HCT116 (cell line): ENCODE results near the gene EVA1A. TPM values are rescaled to one million over a fixed set of nuclear protein-coding genes. Genes with fewer than 3 reads are reported as not detected.

Source experiments
- ATAC-seq: fragments of 200-7000 bp; cut with Tn5 transposase; 2 replicates; pipeline ENCODE4 v1.9.1; 2020; ENCODE audit warnings: mild to moderate bottlenecking, moderate library complexity
- BruUV-seq: library from RNA; stranded (reverse); fragments of 400-500 nt; replicated peaks from 2 replicates; lab custom pipeline; 2021; lab: Mats Ljungman, UMichigan
- CTCF ChIA-PET: fragments of 300-600 bp; sonication (Branson Sonifier 250); formaldehyde crosslinking; loops from one replicate; lab custom pipeline; 2021; ENCODE audit warnings: antibody characterized with exemption; lab: Charles Lee
- POLR2A ChIA-PET: fragments of 300-600, 350-600 bp; sonication (Branson Sonifier 250); formaldehyde crosslinking; loops from one replicate; lab custom pipeline; 2021; ENCODE audit warnings: antibody characterized with exemption; lab: Charles Lee
- RAD21 ChIA-PET, 2 experiments: fragments of 300-600 bp; sonication (Branson Sonifier 250); formaldehyde crosslinking; loops; one replicate each; lab custom pipeline; 2023; ENCODE audit warnings: low total read pairs in 2 of 2; ENCODE audit not compliant: uncharacterized antibody in 2 of 2, unreplicated experiment in 2 of 2, low non-redundant PET in 1 of 2; lab: Charles Lee
- DNase-seq: peaks from one replicate; pipeline ENCODE4 v3.0.0-alpha.2; 2010; ENCODE audit warnings: low read depth, low spot score
- H2AFZ ChIP-seq: fragments of 200-600 bp; shearing (Covaris generic), sonication (generic); 2 replicates; pipeline ENCODE4 v1.6.1; 2017; ENCODE audit warnings: low read depth, mixed run types, mixed read lengths, antibody characterized with exemption, low read length; ENCODE audit not compliant: poor library complexity, severe bottlenecking
- H3K27ac ChIP-seq: 2 replicates; pipeline ENCODE4 v1.5.1; 2012; ENCODE audit warnings: low read depth, low read length
- H3K27me3 ChIP-seq: fragments of 200-600 bp; sonication (generic); 2 replicates; pipeline ENCODE4 v1.6.1; 2016; ENCODE audit warnings: mixed run types, low read length, mixed read lengths; ENCODE audit not compliant: insufficient read depth
- H3K36me3 ChIP-seq, 2 experiments: fragments of 200-500 bp in 1 of 2; fragments of 200-600 bp in 1 of 2; sonication (Bioruptor generic) in 1 of 2; sonication (generic) in 1 of 2; 2 replicates each; pipeline versions ENCODE4 v1.5.1 to v1.6.1; 2014 to 2016; ENCODE audit warnings: low read length in 2 of 2, inconsistent platforms in 1 of 2, mixed read lengths in 1 of 2, mixed run types in 1 of 2; ENCODE audit not compliant: insufficient read depth in 2 of 2, control insufficient read depth in 1 of 2
- H3K4me1 ChIP-seq, 2 experiments: fragments of 200-600 bp in 1 of 2; sonication (generic) in 1 of 2; 2 replicates each; pipeline versions ENCODE4 v1.5.1 to v1.6.1; 2012 to 2017; ENCODE audit warnings: low read length in 2 of 2, inconsistent platforms in 1 of 2, mild to moderate bottlenecking in 1 of 2, mixed read lengths in 1 of 2, mixed run types in 1 of 2, moderate library complexity in 1 of 2; ENCODE audit not compliant: insufficient read depth in 2 of 2, control insufficient read depth in 1 of 2
- H3K4me2 ChIP-seq: fragments of 200-600 bp; sonication (generic); 2 replicates; pipeline ENCODE4 v1.6.1; 2017; ENCODE audit warnings: mixed run types, low read length, mixed read lengths
- H3K4me3 ChIP-seq, 2 experiments: fragments of 200-600 bp in 1 of 2; sonication (generic) in 1 of 2; replicated peaks in 1 of 2; 2 replicates each; pipeline ENCODE4 v1.5.1; 2011 to 2016; ENCODE audit warnings: low read length in 2 of 2, control low read depth in 1 of 2, low read depth in 1 of 2, mild to moderate bottlenecking in 1 of 2, mixed read lengths in 1 of 2, mixed run types in 1 of 2
- H3K79me2 ChIP-seq: fragments of 200-600 bp; sonication (generic); 2 replicates; pipeline ENCODE4 v1.6.1; 2017; ENCODE audit warnings: mild to moderate bottlenecking, mixed run types, low read length, moderate library complexity, mixed read lengths; ENCODE audit not compliant: insufficient read depth
- H3K9ac ChIP-seq: fragments of 200-600 bp; sonication (generic); 2 replicates; pipeline ENCODE4 v1.6.1; 2016; ENCODE audit warnings: low read length, mixed read lengths
- H3K9me2 ChIP-seq: fragments of 200-600 bp; sonication (generic), shearing (Covaris generic); 2 replicates; pipeline ENCODE4 v1.6.1; 2017; ENCODE audit warnings: mixed run types, mild to moderate bottlenecking, moderate library complexity; ENCODE audit not compliant: insufficient read depth
- H3K9me3 ChIP-seq, 2 experiments: fragments of 200-500 bp in 1 of 2; fragments of 200-600 bp in 1 of 2; sonication (Bioruptor generic) in 1 of 2; sonication (generic) in 1 of 2; 2 replicates each; pipeline ENCODE4 v1.6.1; 2014 to 2017; ENCODE audit warnings: low read length in 2 of 2, mixed read lengths in 2 of 2, inconsistent platforms in 1 of 2, low read depth in 1 of 2, mild to moderate bottlenecking in 1 of 2, mixed run types in 1 of 2, moderate library complexity in 1 of 2; ENCODE audit not compliant: control insufficient read depth in 1 of 2, insufficient read depth in 1 of 2
- H4K20me1 ChIP-seq: fragments of 200-600 bp; sonication (generic), shearing (Covaris generic); 2 replicates; pipeline ENCODE4 v1.6.1; 2017; ENCODE audit warnings: mixed run types, mild to moderate bottlenecking, moderate library complexity; ENCODE audit not compliant: insufficient read depth
- CTCF ChIP-seq, 3 experiments: fragments of 200-600 bp in 1 of 3; sonication (generic) in 1 of 3; IDR thresholded peaks in 2 of 3; conservative IDR thresholded peaks in 1 of 3; 2 replicates each; pipeline ENCODE4 v1.5.1; 2012 to 2017; ENCODE audit warnings: low read depth in 2 of 3, low read length in 2 of 3, antibody characterized with exemption in 1 of 3, borderline replicate concordance in 1 of 3, control low read depth in 1 of 3, mild to moderate bottlenecking in 1 of 3, mixed read lengths in 1 of 3, mixed run types in 1 of 3, moderate library complexity in 1 of 3; ENCODE audit not compliant: insufficient read depth in 1 of 3
- ELF1 ChIP-seq: IDR thresholded peaks from 2 replicates; pipeline ENCODE4 v1.6.1; 2012; ENCODE audit warnings: low read depth, borderline replicate concordance
- EZH2phosphoT487 ChIP-seq: fragments of 200-600 bp; IDR thresholded peaks from 2 replicates; pipeline ENCODE4 v1.6.1; 2018; ENCODE audit warnings: antibody characterized with exemption, borderline replicate concordance
- SP1 ChIP-seq: IDR thresholded peaks from 2 replicates; pipeline ENCODE4 v1.6.1; 2012; ENCODE audit warnings: low read depth
- ZBTB33 ChIP-seq: IDR thresholded peaks from 2 replicates; pipeline ENCODE4 v1.6.1; 2011; ENCODE audit warnings: mild to moderate bottlenecking, low read length, moderate library complexity; ENCODE audit not compliant: insufficient replicate concordance; ENCODE audit errors: extremely low read depth
- ZFX ChIP-seq: fragments of 450-650 bp; IDR thresholded peaks from 2 replicates; pipeline ENCODE4 v1.6.1; 2017
- intact Hi-C: fragments of 100-400 bp; cut with micrococcal nuclease; formaldehyde crosslinking; loops from 2 replicates; pipeline ENCODE4 v1.10.0; 2022
- total RNA-seq: library from RNA; stranded (reverse); gene quantifications from one replicate; pipeline ENCODE4 v1.2.1, GENCODE V29; 2021; ENCODE audit not compliant: unreplicated experiment
- TF ChIP-seq, protein P1 (sequence below): IDR thresholded peaks from 2 replicates; pipeline ENCODE4 v1.6.1; 2012; ENCODE audit warnings: low read depth

The EVA1A gene
- total RNA-seq, 1 experiment from 2014 or later, result 2.8 TPM

GRCh38 chr2:75586971-75587370 lies 26.2 kb upstream of the EVA1A start:
- Histone ChIP-seq H3K4me3 (no peak overlapping the region), H2AFZ (no peak overlapping the region), H3K4me2 (no peak overlapping the region), H3K27ac (no peak overlapping the region), H3K27me3 (no peaks in the 10 kb centered on the region), H3K4me1 (peaks cover 0 to 2% of the 10 kb centered on the region in 2 experiments; a peak in 2 of 4 replicates), H3K79me2 (no peaks in the 10 kb centered on the region), H3K9me3 (no peaks in the 10 kb centered on the region), H4K20me1 (no peaks in the 10 kb centered on the region), H3K36me3 (no peaks in the 10 kb centered on the region), H3K9ac (no peak overlapping the region), H3K9me2 (no peaks in the 10 kb centered on the region)
- ChIA-PET RAD21 (no interaction called here), POLR2A (no interaction called here), CTCF (no interaction called here)
- BruUV-seq, result no TSS peak
- intact Hi-C loops, result no loop called here
- ATAC-seq (no peak), DNase-seq (no peak)
- TF ChIP-seq SP1 (no peak), EZH2phosphoT487 (no peak), ZFX (no peak), CTCF (IDR thresholded peaks at IDR 0.05 in 2 of 3, conservative IDR thresholded peaks at IDR 0.05 in 1 of 3; ENCODE audit: borderline replicate concordance in 1 of 3, insufficient read depth in 1 of 3, low read depth in 2 of 3, low read length in 2 of 3) (no peak), ZBTB33 (no peak), ELF1 (no peak)
- TF ChIP-seq, protein P1, sequence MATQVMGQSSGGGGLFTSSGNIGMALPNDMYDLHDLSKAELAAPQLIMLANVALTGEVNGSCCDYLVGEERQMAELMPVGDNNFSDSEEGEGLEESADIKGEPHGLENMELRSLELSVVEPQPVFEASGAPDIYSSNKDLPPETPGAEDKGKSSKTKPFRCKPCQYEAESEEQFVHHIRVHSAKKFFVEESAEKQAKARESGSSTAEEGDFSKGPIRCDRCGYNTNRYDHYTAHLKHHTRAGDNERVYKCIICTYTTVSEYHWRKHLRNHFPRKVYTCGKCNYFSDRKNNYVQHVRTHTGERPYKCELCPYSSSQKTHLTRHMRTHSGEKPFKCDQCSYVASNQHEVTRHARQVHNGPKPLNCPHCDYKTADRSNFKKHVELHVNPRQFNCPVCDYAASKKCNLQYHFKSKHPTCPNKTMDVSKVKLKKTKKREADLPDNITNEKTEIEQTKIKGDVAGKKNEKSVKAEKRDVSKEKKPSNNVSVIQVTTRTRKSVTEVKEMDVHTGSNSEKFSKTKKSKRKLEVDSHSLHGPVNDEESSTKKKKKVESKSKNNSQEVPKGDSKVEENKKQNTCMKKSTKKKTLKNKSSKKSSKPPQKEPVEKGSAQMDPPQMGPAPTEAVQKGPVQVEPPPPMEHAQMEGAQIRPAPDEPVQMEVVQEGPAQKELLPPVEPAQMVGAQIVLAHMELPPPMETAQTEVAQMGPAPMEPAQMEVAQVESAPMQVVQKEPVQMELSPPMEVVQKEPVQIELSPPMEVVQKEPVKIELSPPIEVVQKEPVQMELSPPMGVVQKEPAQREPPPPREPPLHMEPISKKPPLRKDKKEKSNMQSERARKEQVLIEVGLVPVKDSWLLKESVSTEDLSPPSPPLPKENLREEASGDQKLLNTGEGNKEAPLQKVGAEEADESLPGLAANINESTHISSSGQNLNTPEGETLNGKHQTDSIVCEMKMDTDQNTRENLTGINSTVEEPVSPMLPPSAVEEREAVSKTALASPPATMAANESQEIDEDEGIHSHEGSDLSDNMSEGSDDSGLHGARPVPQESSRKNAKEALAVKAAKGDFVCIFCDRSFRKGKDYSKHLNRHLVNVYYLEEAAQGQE, result no peak
